ENCODE measurements around the gene NIPAL1.

- TF ChIP-seq CTCF (IDR thresholded peaks at IDR 0.05) (no peak), POLR2A (IDR thresholded peaks at IDR 0.05) (no peak)
Observed at GRCh38 chr4:48058617-48059530, 42.3 kb downstream of the NIPAL1 start.
